AG09319 (cell line): ENCODE data around the gene RHCE.
"Not testable (repeated sequence)": the region's sequence is repeated elsewhere in the genome, so short reads cannot be mapped to it uniquely, and the experiment has no call there.

Experiments used
- DNase-seq: peaks from one replicate; pipeline ENCODE4 v3.0.0-alpha.2; 2010; ENCODE audit warnings: low read depth; ENCODE audit errors: extremely low read depth
- CTCF ChIP-seq: IDR thresholded peaks from 2 replicates; pipeline ENCODE4 v1.5.1; 2011; ENCODE audit warnings: low read depth, mild to moderate bottlenecking, inconsistent platforms, low read length, moderate library complexity

RHCE gene

GRCh38 chr1:25420715-25421114, at the start of gene RHCE:
Gene RHCE (minus strand): TSS chr1:25420825. CDS start chr1:25420786, 39 bp downstream.
- DNase-seq, result not testable (repeated sequence)

- TF ChIP-seq CTCF, result no peak
Measured at GRCh38 chr1:25469177-25469576, 48.6 kb upstream of the RHCE start.

DNA sequence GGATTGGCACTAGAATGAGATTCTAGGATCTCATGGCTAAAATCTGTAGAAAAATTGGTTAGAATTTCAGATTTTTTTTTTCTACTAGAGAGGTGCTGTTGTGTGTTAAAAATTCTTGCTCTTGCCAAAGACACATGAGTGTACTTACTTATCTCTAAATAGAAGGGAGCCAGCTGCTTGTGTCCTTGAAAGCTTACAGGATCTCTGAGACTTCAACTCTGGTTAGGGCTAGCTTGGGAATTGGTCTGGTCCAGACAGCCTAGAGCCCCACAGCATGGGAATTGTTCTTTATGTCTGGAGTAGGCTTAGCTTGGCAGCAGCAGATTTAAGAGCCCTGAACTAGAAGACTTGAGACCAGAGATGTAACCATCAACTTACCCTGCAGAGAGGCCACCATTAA, 47.4 kb upstream of the RHCE start:
- no peak for DNase-seq
- no peak for TF ChIP-seq CTCF

More at GRCh38 chr1:25469177-25469576, 48.6 kb upstream of the RHCE start:
- no peak for DNase-seq

- no peak for TF ChIP-seq CTCF
- no peak for DNase-seq
Measured at GRCh38 chr1:25467616-25468015, 47.0 kb upstream of the RHCE start.

DNA sequence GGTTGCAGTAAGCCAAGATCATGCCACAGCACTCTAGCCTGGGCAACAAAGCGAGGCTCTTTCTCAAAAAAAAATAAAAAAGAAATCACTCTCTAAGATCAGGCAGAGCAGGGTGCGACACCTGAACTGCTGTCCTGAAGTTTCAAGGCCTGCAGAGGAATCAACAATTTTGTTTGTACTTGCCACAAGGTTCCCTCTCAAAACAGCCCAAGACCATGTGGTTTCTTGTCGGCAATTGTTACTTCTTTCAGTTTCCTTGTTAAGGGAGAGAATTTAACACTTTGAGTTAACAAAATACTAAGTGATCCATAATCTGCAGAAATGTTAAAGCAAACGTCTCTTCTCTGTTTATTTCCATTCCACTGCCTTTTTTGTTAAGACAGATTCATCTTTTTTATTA, 46.6 kb upstream of the RHCE start:
- no peak for DNase-seq
- no peak for TF ChIP-seq CTCF

GRCh38 chr1:25462732-25463131, 42.1 kb upstream of the RHCE start:
- TF ChIP-seq CTCF, result no peak
- no peak for DNase-seq

GRCh38 chr1:25461849-25462248, 41.2 kb upstream of the RHCE start:
- DNase-seq, result no peak
- TF ChIP-seq CTCF, result no peak

DNA sequence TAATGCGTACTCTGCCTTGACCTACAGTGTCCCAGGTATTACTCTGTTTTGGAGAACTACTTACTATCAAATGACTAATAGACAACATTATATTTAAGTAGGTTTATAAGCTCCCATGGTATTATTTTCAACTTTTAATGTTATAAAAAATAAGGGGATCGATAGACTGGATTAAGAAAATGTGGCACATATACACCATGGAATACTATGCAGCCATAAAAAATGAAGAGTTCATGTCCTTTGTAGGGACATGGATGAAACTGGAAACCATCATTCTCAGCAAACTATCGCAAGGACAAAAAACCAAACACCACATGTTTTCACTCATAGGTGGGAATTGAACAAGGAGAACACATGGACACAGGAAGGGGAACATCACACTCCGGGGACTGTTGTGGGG, 40.2 kb upstream of the RHCE start:
- DNase-seq, result not testable (repeated sequence)

DNA sequence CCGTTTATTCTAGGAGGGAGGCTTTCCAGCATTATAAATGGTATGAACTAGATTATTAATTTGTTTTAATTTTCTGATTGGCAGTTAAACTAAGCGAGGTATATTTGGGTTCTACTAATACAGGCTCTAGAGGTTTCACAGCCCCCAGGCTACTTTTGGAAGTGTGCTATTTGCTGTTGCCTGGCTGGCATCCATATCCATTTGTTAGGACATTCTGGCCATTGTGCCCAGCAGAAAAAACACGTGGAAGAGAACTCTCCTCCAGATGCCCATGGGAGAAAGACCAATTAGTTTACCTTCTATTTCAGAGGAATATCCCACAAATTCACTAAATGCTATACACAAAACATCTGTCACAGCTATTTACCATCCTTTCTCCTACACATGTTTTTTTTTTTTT, 39.4 kb upstream of the RHCE start:
- no peak for TF ChIP-seq CTCF
- no peak for DNase-seq
